NOMO-1 treated with DMSO at 0.1 percent for 48 hours (cell line): ENCODE measurements around the gene ZBTB3.
"Not testable (repeated sequence)": the region's sequence is repeated elsewhere in the genome, so short reads cannot be mapped to it uniquely, and the experiment has no call there.

Source experiments
- DNase-seq: peaks from one replicate; lab custom pipeline; 2025; ENCODE audit not compliant: unreplicated experiment; lab: John Stamatoyannopoulos, UW

The ZBTB3 gene

DNA sequence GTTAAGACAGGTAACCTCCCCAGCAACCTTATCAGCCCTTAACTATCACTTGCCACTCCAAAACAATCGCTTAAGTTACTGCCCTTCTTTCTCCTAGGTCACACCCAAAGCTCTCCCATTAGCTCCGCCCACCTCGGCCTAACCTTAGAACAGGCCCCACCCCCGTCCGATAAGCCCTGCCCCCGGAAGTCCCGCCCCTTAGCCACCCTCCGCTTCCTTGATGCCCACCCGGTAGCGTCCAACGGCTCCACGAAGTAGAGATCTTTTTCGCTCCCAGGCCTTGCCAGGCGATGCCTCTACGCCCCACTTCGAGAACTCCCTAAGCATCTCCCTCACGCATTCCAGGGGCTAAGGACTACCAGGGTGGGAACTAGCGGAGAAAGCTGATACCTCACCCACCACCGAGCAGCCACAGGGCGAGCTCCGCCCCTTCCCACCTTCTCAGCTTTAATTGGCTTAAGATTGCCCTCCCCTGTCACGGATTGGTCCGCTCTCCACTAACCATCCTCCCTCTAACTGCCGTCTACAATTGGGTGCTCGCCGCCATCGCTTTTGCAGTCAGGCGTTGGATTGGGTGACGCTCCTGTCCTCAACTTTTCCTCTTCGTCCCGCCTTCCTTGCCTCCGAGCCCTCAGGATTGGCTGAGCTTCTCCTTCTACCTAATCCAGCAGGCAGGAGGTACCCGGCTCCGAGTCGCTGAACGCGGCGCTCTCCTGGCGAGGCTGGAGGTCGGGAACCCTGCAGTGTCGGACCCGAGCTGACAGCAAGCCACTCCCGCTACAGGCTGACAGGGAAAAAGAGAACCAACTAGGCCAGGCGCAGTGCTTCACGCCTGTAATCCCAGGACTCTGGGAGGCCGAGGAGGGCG lies at the start of gene ZBTB3:
TSS of gene ZBTB3 (minus strand) at position 425 of the 868 bp plus-strand sequence. CDS start 496 bp downstream, outside the sequence.
- peak; percentile 100 for DNase-seq

DNA sequence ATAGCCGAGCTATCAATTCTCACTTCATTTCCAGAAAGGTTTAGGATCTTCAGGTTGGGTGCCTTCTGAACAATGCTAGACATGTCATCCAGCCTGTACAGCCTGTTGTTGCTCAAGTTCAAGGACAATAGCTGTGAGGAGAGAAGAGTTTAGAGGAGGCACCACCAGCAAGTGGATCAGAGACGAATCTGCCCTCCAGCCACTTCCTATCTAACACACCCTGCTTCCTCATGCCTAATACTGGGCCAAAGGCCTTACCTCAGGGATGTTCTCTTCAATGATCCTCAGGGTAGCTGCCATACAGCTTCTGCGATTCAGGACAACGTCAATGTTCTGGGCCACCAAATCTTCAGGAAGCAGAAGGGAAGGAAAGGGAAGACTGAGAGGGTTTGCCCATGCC lies 47.1 kb upstream of the ZBTB3 start:
- DNase-seq, result no peak

DNA sequence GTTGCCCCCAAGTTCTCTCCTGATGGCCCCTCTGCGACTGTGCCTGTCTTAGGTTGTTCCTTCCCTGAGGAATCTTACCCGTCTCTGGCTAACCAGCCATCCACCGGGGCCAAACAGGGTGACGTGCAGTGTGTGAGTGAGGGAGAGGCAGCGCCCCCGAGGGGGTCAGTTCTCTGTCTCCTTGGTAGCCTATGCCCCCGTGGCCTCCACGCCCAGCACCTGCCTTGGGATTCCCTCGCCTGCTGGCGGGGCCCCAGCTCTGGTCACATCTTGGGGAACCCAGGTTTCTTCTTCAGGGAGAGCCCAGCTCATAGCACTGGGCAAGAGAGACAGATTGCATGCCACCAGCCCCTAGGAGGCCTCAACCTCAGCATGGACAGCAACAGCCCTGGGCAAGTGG lies 45.5 kb upstream of the ZBTB3 start:
- no peak for DNase-seq

DNA sequence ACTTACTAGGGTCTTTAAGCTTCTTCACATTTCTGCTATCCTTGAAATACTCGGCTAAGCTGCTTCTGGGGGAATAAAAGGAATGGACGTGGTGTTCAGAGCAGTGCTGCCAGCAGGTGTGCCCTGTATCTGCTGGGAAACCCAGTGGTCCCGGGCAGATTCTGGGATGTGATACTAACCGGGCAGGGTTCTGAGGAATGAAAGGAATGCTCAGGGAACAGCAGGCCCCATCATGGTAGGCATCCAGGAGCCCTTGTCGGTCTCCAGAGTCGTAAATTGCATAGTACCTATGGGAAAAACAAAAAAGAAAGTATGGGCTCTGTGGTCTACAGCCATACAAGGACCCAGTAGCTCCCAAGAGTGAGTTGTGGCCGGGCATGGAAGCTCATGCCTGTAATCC lies 42.3 kb upstream of the ZBTB3 start:
- no peak for DNase-seq

DNA sequence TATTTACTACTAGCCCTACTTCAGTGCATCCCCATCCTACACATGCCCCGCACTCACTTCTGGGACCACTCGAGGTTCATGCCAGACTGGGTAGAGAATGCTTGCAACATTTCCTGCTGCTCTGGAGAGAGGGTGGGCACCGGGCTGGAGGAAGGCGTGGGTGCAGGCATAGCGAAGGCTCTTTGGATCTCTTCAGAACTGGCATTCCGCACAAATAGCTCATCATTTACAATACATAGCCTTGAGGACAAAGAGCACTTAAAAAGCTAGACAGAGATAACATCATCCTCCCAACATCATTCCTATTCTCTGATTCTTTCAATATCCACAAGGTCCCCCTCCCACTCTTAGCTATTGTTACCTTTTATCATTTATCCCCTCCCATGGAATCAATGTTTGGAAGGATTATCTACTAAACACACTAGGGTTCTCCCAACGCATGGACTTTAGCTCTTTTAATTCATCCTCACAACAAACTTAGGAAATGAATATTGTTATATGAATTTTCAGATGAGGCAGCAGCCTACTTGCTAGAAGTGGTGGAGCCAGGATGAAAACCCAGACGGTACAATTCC lies 40.3 kb upstream of the ZBTB3 start:
- DNase-seq, result no peak

DNA sequence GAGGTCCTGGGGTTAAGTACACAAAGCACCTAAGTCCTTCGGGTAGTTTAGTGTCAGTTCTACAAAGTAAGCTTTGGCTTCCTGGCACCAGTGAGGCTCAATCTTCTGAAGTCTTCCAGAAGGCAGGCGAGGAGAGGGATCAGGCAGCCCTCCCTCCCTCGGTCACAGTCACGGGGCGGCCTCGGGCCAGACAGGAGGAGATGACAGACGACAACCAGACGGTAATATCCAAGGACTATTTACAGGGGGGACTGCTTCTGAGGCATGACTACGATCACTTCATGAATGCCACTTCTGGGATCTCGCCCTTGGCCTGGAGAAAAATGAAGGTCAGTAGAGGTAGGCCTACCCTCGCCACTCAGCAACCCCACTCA lies 38.2 kb upstream of the ZBTB3 start:
- no peak for DNase-seq

DNA sequence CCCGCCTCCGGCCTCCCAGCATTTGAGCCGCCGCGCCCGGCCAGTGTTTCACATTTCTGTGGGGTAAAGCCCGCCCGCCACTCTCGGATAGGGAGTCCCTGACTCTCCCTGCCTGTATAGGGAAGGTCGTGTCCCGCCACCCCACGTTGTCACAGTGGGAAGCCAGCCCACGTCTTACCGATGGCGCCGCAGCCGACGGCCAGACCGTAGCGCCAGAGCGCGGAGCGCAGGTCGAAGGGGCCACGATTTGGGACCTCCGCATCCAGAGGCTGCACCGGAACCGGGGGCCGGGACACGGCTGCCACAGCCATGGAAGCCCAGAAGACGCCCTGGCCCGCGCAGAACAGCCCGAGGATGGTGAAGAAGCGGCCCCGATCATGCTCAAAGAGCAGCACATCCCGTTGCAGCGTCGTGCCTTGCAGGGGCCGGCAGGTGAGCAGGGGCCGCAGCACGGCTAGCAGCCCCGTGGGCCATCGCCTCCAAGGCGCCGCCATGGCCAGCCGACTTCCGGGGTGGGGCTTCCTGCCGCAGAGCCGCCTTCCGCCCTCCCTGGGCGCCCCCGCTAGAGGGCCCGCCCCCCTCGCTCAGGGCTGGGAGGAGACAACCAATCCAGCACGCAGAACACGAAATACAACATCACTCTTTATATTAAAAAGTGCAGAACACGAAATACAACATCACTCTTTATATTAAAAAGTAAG lies 37.7 kb upstream of the ZBTB3 start, which contains the start of gene TMEM223:
TSS of gene TMEM223 (minus strand) at position 506 of the 701 bp plus-strand sequence. CDS start at position 494, 12 bp downstream.
- peak; percentile 76 for DNase-seq

DNA sequence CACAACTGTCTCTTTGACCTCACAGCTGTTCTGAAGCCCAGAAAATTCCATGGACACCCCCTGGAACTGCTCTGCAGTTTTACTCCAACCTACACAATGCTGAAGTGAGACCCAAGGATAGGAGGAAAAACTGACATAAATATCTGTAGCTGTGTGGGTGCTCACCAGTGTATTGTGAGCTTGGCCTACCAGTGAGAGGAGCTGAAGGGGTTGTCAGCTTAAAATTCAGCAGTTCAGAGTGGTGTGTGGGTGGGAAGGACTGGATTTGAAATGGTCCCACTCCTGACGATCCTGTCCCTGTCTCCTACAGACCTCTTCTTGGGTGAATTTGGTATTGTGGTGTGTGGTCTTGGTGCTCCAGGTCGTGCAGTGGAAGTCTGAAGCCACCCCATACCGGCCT lies 35.6 kb upstream of the ZBTB3 start:
- no peak for DNase-seq

DNA sequence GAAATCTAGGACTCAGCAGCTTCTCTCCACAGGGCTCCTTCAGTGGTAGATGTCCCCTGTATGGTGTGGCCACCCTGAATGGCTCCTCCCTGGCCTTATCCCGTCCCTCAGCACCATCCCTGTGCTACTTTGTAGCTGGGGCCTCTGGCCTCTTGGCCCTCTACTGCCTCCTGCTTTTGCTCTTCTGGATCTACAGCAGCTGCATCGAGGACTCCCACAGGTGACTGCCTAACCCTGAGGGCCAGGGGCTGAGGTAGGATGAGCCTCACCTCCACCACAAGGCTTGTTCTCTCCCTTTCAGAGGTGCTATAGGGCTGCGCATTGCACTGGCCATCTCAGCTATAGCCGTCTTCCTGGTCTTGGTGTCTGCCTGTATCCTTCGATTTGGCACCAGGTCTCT lies 35.0 kb upstream of the ZBTB3 start:
- no peak for DNase-seq

DNA sequence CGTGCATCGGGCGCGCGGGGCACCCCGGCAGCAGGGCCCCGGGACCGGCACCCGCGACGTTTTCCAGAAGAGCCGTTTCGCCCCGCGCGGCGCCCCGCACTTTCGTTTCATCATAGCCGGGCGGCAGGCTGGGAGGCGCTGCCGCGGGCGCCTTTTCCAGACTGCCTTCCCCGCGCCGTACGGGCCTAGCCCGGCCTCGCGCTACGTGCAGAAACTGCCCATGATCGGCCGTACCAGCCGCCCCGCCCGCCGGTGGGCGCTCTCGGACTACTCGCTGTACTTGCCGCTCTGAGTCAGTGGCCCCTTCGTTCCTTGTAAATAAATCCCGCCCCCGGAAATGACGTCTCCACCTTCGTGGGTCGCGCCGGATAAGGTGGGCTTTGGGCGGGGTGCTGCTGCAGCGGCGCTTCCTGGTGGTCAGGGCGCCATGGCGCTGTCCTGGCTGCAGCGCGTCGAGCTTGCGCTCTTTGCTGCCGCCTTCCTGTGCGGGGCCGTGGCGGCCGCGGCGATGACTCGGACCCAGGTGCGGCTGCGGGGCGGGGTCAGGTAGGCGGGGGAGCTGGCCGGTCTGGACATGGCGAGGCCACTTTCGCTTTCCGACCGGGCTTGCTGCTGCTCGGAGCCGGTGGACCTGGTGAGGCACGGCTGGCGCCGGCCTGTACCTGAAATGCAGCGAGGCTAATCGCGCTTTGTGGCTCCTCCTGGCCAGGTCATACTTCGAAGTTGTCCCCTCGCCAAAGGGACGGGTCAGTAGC lies 33.2 kb upstream of the ZBTB3 start, which contains the start of gene TMEM179B:
TSS of gene TMEM179B (plus strand) at position 398 of the 755 bp plus-strand sequence. CDS start at position 428, 30 bp downstream.
- DNase-seq, result peak; percentile 98

DNA sequence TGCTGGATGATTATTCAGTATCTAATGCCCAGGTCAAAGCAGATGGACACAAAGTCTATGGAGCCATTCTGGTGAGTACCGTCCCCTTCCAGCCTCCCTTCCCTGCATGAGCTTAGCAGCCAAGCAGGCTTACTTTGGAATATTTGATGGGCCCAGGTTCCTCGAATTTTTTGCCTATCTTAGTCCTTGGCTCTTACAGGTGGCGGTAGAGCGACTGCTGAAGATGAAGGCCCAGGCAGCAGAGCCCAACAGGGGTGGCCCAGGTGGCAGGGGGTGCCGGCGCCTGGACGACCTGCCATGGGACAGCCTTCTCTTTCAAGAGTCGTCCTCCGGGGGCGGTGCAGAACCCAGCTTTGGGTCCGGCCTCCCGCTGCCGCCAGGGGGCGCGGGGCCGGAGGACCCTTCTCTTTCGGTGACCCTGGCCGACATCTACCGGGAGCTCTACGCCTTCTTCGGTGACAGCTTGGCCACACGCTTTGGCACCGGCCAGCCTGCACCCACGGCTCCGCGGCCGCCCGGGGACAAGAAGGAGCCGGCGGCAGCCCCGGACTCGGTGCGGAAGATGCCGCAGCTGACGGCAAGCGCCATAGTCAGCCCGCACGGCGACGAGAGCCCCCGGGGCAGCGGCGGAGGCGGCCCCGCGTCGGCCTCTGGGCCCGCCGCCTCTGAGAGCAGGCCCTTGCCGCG lies 32.5 kb upstream of the ZBTB3 start:
- DNase-seq, result peak; percentile 82

DNA sequence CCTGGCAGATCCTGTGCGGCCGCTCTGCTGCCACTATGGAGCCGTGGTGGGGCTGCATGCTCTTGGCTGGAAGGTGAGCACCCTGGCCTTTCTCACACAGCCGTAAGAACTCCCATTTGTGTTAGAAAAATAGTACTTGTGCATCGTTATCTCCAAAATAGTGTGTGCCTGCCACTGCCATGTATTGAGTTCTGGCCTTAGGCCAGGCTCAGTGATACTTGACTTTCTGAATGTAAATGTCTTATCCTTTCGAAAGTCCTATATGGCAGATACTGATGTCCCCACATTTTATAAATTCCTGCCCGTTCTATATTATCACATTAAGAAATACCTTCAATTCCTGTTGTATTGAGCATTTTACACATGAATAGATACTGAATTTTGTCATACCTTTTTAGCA lies 28.8 kb upstream of the ZBTB3 start:
- no peak for DNase-seq

DNA sequence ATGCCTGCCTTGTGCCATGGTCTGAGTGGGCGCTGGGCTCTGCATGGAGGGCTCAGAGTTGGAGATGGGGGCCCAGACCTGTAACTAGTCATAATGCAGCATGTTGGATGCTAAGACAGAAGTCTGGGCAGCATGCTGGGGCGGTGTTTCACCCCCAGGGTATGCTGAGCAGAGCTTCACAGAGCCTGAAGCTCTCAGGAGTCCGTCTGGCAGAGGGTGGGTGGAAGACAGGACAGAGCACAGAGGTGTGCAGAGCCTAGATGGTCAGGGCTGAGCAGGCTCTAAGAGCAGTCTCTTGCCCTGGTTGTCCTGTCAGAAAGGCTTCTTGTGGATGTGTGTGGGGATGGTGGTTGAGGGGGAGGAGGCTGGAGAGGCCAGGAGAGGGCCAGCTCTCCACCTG lies 24.5 kb upstream of the ZBTB3 start:
- DNase-seq, result no peak

DNA sequence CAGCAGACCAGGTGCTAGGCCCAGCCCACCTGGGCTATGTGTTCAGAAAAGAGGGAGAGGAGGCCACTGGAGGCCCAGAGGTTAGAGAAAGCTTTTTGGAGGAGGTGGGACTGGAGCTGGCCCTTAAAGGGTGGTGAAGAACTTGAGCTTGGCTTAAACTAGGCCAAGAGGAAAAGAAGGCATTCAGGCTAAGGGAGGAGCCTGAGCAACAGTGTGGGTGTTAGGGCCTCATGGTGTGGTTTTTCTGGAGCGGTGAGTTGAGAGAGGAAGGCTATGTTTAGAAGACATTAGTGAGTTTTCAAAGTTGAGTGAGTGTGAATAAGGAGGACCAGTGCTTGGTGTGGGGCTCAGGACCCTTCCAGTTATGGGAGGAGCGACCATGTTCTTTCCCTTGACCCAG lies 23.4 kb upstream of the ZBTB3 start:
- no peak for DNase-seq

DNA sequence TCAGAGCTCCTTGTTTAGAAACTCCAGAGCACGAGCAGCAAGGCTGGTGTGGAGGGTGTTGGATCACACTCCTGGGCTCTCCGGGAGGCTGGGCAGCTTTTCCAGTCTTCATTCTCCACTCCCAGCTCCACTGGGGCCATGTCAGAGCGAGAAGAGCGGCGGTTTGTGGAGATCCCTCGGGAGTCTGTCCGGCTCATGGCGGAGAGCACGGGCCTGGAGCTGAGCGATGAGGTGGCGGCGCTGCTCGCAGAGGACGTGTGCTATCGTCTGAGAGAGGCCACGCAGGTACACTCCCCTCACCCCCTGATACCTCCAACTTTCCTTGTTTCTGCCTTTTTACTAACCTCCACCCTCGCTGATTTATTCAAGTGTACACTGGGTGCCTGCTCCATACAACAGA lies 21.7 kb upstream of the ZBTB3 start:
- no peak for DNase-seq

DNA sequence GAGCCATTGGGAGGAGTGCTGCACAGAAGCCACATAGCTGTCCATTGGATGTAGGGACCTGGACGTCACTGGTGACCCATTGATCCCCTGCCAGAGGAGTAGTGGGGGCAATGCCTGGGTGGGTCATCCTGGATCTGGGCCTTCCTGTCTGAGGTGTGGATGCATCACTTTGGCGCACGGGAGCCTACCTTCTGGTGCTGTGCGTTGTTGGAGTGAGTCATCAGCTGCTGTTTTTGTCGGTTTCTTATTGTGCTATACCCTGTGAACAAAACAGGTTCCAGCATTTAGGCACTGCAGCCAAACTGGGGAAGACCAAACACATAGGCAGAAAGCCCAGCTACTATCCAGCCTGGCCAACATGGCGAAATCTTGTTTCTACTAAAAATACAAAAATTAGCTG lies 20.4 kb upstream of the ZBTB3 start:
- no peak for DNase-seq

DNA sequence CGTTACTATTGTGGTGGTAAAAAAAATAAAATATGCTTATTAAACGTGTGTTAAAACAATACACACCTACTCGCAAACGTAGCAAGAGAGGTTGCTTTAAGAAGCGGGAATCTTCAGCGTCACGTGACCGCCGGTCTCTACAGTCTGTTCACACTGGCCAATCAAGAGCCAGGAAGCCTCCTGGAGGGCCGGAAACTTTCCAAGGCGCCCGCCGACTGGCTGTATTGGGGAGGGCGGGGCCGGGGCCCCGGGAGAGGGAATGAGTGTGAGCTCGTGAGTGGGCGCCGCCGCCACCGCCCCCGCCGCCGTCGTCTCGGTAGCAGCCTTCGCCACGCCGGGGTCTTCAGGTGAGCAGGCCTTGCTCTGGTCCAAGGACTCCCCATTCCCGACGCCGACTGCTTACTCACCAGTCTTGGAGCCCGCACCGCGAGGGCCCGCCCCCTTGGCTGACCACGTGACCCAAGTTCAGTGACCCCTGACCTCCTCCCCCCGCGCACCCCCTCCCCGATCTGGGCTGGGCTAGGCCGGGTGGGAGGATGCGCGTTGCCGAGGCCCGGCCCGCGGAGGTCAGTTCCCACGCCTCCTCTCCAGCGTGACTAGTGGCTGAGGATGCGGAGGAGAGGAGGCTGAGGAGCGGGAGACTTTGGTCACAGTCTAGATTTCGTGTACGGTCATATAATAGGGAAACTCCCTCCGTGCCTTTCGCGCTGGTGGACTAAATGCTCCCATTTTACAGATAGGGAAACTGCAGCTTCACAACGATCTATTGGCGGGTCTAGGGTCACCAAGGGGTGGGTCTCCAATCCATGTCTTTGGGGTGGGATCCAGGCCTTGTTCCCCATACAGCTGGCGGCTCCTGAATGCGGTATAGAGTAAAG lies 17.4 kb upstream of the ZBTB3 start, which contains the start of gene TAF6L:
TSS of gene TAF6L (plus strand) at position 253 of the 878 bp plus-strand sequence. CDS start 4,388 bp downstream, outside the sequence.
- DNase-seq, result peak; percentile 90

DNA sequence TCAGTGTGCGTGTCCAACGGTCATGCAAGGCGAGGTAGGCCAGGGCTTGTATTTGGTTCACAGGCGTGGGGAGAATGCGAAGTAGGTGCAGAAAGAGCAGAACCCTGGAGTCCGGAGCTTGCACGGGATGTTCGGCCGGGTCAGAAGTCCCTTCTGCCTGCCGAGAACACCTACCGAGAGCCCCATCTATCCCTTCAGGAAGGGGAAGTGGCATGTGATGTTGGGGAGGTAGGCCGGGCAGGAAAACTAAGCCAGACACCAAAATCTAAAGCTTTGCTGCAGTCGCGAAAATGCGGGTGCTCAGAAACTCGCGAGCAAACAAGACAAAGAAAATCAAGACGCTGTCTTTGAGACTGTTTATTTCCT lies 16.8 kb upstream of the ZBTB3 start:
- peak; percentile 47 for DNase-seq

DNA sequence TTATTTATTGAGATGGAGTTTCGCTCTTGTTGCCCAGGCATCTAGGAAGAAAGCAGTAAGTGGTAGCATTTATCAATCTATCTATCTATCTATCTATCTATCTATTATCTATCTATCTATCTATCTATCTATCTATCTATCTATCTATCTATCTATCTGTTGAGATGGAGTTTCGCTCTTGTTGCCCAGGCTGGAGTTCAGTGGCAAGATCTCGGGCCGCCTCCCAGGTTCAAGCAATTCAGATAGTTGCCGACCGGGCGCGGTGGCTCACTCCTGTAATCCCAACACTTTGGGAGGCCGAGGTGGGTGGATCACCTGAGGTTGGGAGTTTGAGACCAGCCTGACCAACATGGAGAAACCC lies 6.9 kb upstream of the ZBTB3 start:
- not testable (repeated sequence) for DNase-seq
